ENCODE measurements around the gene MAIP1. TPM values are rescaled to one million over a fixed set of nuclear protein-coding genes. Genes with fewer than 3 reads are reported as not detected.

MAIP1 gene
- total and polyA plus RNA-seq, 9 of the 15 experiments (the other 6 are each of a cell fraction or from before 2014, with no cell fraction given): 3.6 to 30.0 (median 24.5) TPM

- TF ChIP-seq NKRF (IDR thresholded peaks at IDR 0.05; ENCODE audit: borderline replicate concordance): 0 out of 2 replicates have a peak, but pooled peaks have one; percentile 28
- no peak for TF ChIP-seq ZNF174 (CRISPR knock-in tag; IDR thresholded peaks at IDR 0.05)
- TF ChIP-seq NR1H2 (CRISPR knock-in tag; IDR thresholded peaks at IDR 0.05): 0 out of 2 replicates have a peak, but pooled peaks have one; percentile 25
- TF ChIP-seq ATF7 (IDR thresholded peaks at IDR 0.05): peak; percentile 78
- TF ChIP-seq ZFP36 (IDR thresholded peaks at IDR 0.05; ENCODE audit: low read depth, low read length, partially characterized antibody): no peak
- no peak for TF ChIP-seq ZKSCAN1 (IDR thresholded peaks at IDR 0.05; ENCODE audit: low read depth, low read length)
- peak; percentile 56; the same call in 1 of the 2 replicates for TF ChIP-seq L3MBTL2 (IDR thresholded peaks at IDR 0.05)
- TF ChIP-seq CC2D1A (IDR thresholded peaks at IDR 0.05): peak; percentile 51; the same call in 1 of the 2 replicates
- TF ChIP-seq ATF4 (CRISPR knock-in tag; IDR thresholded peaks at IDR 0.05): no peak
- TF ChIP-seq RBFOX2 (IDR thresholded peaks at IDR 0.05; ENCODE audit: low read depth, low read length): peak; percentile 90
- TF ChIP-seq NCOA6 (IDR thresholded peaks at IDR 0.05): no peak
- peak; percentile 88 for TF ChIP-seq TBP (optimal IDR thresholded peaks at IDR 0.05; ENCODE audit: low read depth, low read length)
- peak; percentile 57; the same call in 1 of the 2 replicates for TF ChIP-seq TFAP4 (CRISPR knock-in tag; IDR thresholded peaks at IDR 0.05; ENCODE audit: borderline replicate concordance)
- TF ChIP-seq ETV1 (tag; conservative IDR thresholded peaks at IDR 0.05; ENCODE audit: low read depth): no peak
- peak; percentile 98 for TF ChIP-seq ZBTB40 (IDR thresholded peaks at IDR 0.05)
- TF ChIP-seq ZBTB40 (CRISPR knock-in tag; IDR thresholded peaks at IDR 0.05): no peak
Observed at GRCh38 chr2:199955339-199956061, at the start of gene MAIP1, which contains the start of gene TYW5 (continued).

All from K562 (cell line).